Bronchial epithelial cell (primary cell): ENCODE data around the gene STRN4. TPM values are rescaled to one million over a fixed set of nuclear protein-coding genes. Genes with fewer than 3 reads are reported as not detected.

ENCODE experiments used
- DNase-seq: peaks from one replicate; pipeline ENCODE4 v3.0.0-alpha.2; 2010; ENCODE audit warnings: low read depth
- FAIRE-seq: peaks from 2 replicates; lab custom pipeline; 2011; peaks lifted over from hg19 to GRCh38; lab: Jason Lieb, UNC
- H3K27me3 ChIP-seq: 2 replicates; pipeline ENCODE4 v1.5.1; 2011; ENCODE audit warnings: low read length; ENCODE audit not compliant: control insufficient read depth, insufficient read depth
- H3K36me3 ChIP-seq: 2 replicates; pipeline ENCODE4 v1.5.1; 2011; ENCODE audit warnings: low read length; ENCODE audit not compliant: control insufficient read depth, insufficient read depth
- H3K4me3 ChIP-seq: 2 replicates; pipeline ENCODE4 v1.5.1; 2011; ENCODE audit warnings: mild to moderate bottlenecking, low read depth, low read length, control low read depth
- CTCF ChIP-seq: IDR thresholded peaks from 2 replicates; pipeline ENCODE4 v1.5.1; 2011; ENCODE audit warnings: mild to moderate bottlenecking, moderate library complexity, low read length, control low read depth, inconsistent platforms; ENCODE audit not compliant: insufficient read depth, severe bottlenecking
- total RNA-seq: library from RNA; depleted of rRNA; stranded (reverse); fragments of >200 nt; gene quantifications from 2 replicates; pipeline ENCODE4 v1.2.1, GENCODE V29; 2014

Gene STRN4
- total RNA-seq, 1 donor from 2014 or later = 60.3 TPM

DNA sequence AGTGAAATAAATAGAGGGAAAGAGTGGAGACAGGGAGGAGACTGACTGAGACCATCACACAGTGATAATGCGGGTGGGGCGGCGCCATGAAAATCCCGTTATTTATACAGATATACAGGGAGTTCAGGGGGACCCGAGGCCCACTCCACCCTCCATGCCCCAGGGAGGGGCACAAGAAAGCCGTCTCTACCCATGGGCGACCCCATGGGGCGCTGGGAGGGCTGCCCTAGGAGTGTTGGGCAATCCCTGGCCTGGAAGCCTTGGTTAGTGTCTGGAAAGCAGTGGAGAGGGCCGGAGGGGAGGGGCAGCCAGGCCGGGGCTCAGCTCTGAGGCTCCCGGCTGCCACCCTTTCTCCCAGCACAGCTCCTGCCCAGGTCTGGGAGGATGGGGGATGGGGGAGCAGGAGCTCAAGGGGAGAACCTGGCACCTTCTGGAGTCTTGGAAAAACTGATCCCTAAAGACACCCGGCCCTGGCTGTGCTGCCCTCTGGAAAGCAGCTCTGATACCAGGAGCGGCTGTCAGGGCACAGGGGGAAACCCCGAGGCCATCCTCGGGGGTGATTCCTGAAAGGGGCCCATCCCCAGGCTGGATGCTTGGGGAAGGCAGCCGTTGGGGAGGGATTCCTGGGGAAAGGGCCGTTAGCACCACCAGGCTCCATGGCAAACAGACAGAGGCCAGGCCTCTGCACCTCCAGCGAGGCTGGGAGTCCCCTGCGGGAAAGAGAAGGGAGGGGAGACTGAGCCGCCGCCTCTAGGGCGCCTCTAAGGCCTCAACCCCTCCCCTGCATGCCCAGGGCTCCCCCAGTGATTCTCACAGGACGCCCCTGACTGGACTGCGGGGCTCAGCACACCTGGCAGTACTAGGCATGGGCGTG, 26.4 kb downstream of the STRN4 start:
- TF ChIP-seq CTCF = no peak

GRCh38 chr19:46718934-46719622, 27.2 kb downstream of the STRN4 start:
- H3K36me3 ChIP-seq = peaks cover 26% of the 10 kb centered on the region
- H3K27me3 ChIP-seq = no peaks in the 10 kb centered on the region
- no peak overlapping the region for H3K4me3 ChIP-seq
- DNase-seq (no peak), FAIRE-seq (no peak)
- TF ChIP-seq CTCF = no peak

More for the DNA sequence above, 26.4 kb downstream of the STRN4 start:
- no peak for DNase-seq
- Histone ChIP-seq H3K4me3 (no peak overlapping the region), H3K27me3 (no peaks in the 10 kb centered on the region), H3K36me3 (peaks cover 33% of the 10 kb centered on the region)
- no peak for FAIRE-seq

DNA sequence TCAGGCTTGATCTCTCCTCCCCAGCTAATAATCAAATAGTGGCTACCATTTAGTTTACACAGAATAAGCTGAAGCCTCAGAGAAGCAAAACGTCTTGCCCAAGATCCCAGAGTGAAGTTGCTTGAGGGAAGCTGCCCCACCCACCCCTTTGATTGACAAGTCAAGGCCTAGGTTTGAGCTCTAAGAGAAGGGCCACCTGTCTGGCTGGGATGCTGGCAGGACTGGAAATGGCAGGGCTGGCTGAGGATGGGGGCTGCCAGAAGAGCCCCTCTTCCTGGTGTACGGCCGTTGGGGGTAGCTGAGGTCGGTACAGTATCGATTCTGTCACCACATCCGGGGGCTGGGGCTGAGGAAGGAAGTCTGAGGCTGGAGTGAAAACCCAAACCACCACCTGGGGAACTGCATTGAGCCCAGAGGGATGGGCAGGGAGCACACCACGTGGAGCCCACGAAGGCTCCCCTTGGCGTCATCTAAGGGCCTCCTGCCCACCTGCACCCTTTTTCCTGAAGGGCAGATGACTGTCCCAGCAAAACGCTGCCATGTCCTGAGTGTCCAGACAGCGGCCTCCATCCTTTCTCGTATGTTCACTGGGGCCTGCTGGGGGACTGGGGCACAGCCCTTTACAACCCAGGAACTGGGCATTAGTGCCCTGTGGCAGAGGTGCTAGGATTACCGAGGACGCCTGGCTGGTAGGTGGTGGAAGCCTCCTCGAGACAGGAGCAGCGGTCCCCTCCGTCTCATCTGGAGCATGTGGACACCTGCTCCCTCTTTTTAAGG, 27.9 kb downstream of the STRN4 start:
- Histone ChIP-seq H3K27me3 (no peaks in the 10 kb centered on the region), H3K36me3 (peaks cover 22% of the 10 kb centered on the region), H3K4me3 (no peak overlapping the region)
- FAIRE-seq (no peak), DNase-seq (peak; percentile 41)
- TF ChIP-seq CTCF = no peak

- FAIRE-seq = no peak
- H3K4me3 ChIP-seq = peak overlapping the region; percentile 83
- no peaks in the 10 kb centered on the region for H3K27me3 ChIP-seq
- TF ChIP-seq CTCF = no peak
- H3K36me3 ChIP-seq = peaks cover 16% of the 10 kb centered on the region
- DNase-seq = no peak
Measured at GRCh38 chr19:46717716-46718143, 28.5 kb downstream of the STRN4 start.

GRCh38 chr19:46717034-46717715, 29.1 kb downstream of the STRN4 start, which contains the start of gene PRKD2:
Gene PRKD2 (minus strand): TSS chr19:46717114. CDS start chr19:46716370, 744 bp downstream.
- TF ChIP-seq CTCF = no peak
- no peak for FAIRE-seq
- Histone ChIP-seq H3K4me3 (peak within 1 kb of the TSS; percentile 83), H3K36me3 (peaks cover 15% of the 10 kb centered on the region), H3K27me3 (no peaks in the 10 kb centered on the region)
- DNase-seq = peak; percentile 31
